NT2/D1 (cell line): ENCODE data around the gene PDE6B.

Experiments used
- SUZ12 ChIP-seq: IDR thresholded peaks from 2 replicates; pipeline ENCODE4 v1.6.1; 2011; ENCODE audit not compliant: insufficient read length, insufficient read depth; ENCODE audit errors: extremely low read depth
- YY1 ChIP-seq: IDR thresholded peaks from 2 replicates; pipeline ENCODE4 v1.6.1; 2011; ENCODE audit not compliant: insufficient read length, insufficient read depth
- ZNF274 ChIP-seq: IDR thresholded peaks from 2 replicates; pipeline ENCODE4 v1.6.1; 2011; ENCODE audit warnings: mild to moderate bottlenecking, low read depth, low read length

DNA sequence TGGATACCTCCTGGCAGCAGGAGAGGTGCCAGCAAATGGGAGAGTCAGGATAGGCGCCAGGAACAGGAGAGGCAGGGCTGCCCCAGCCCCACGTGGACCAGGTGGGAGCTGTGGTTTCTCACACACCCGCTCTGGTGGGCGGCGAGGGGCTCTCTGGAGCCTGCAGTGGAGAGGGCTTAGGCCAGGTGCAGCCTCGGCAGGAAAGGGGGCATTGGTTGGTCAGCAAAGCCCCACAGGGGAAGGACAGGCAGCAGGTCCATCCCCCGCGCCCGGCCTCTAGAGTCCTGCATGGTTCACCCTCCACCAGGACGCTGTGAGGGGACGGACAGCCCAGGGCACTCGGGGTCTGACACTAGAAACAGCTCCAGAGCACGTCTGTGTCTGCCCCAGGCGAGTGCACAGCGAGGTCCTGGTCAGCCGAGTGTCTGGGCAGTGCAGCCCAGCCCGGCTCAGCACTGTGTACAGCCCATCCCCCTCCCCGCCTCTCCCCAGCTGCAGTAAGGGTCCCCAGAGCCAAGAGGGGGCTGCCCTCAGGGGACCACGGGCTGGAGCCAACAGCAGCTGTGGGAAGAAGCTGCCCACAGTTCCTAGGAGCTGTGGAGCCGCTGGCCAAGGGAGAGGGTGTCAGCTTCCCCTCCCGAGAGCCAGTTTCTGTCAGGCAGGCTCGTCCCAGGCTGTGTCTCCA, 40.5 kb downstream of the PDE6B start:
- TF ChIP-seq YY1 (no peak), SUZ12 (no peak), ZNF274 (no peak)
